ENCODE results near the gene THAP8. TPM values are rescaled to one million over a fixed set of nuclear protein-coding genes. Genes with fewer than 3 reads are reported as not detected.

THAP8 gene
- total and polyA plus RNA-seq, 2 of the 4 experiments (the other 2 are of a cell fraction), result 1.8 to 5.9 TPM

DNA sequence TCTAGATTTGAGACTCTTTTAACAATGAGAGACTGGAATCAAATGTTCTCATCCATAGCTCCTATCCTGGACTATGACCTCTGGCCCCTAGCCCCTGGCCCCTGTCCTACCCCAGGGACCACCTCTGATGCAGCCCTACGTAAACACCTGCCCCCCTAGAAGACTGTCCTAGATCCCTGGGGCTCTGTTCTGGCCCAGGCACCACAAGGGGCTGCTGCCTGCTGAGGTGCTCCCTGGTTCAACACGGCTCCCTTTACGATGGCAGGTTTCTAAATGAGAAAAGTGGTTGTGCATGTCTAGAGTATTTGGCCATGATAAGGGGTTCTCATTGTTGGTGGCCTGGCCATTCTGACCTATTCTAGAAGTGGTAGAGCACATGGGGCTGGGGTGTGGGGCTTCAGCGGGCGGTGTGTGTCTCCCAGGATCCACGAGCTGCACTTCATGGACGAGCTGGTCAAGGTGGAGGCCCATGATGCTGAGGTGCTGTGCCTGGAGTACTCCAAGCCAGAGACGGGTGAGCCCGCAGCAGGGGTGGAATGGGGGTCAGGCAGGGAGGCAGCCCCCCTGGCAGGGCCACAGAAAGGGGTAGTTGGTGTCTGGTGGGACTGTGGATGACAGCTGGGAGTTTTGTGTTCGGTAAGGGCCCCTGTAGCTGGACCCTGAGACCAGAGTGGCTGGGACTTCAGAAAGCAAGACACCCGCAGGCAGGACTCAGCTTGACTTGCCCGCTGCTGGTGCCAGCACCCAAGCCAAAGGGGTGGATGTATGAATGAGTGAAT is 30.3 kb upstream of the THAP8 start:
- Histone ChIP-seq H3K4me1 (ENCODE audit: control insufficient read depth, insufficient read depth, low read length) (no peaks in the 10 kb centered on the region), H2BK20ac (ENCODE audit: low read depth, low read length) (no peak overlapping the region), H2BK15ac (ENCODE audit: low read depth, low read length) (no peak overlapping the region), H4K91ac (ENCODE audit: insufficient read depth, low read depth, low read length) (no peak overlapping the region), H3K4ac (ENCODE audit: low read depth, low read length) (no peak overlapping the region), H3K27me3 (ENCODE audit: control insufficient read depth, insufficient read depth, low read length) (no peaks in the 10 kb centered on the region), H3K18ac (ENCODE audit: low read depth, low read length) (no peak overlapping the region), H2BK5ac (ENCODE audit: low read depth, low read length, poor library complexity, severe bottlenecking) (no peak overlapping the region), H3K4me3 (ENCODE audit: insufficient read depth, low read depth, low read length) (no peak overlapping the region), H3K9ac (ENCODE audit: low read depth, low read length) (no peak overlapping the region), H2BK120ac (ENCODE audit: low read depth, low read length) (no peak overlapping the region), H2AFZ (replicated peaks; ENCODE audit: low read length, poor library complexity) (no peak overlapping the region), H3K79me1 (ENCODE audit: low read depth in 1 of 2, low read length in 2 of 2) (peaks cover 0 to 6% of the 10 kb centered on the region in 2 experiments; a peak in 2 of 4 replicates), H3K9me3 (ENCODE audit: control insufficient read depth, insufficient read depth, low read length) (no peaks in the 10 kb centered on the region), H3K36me3 (ENCODE audit: control insufficient read depth, insufficient read depth, low read length) (peaks cover 21% of the 10 kb centered on the region), H4K20me1 (ENCODE audit: insufficient read depth, low read length) (no peaks in the 10 kb centered on the region), H3K14ac (replicated peaks; ENCODE audit: low read depth, low read length) (no peak overlapping the region), H3K56ac (ENCODE audit: extremely low read depth, insufficient read depth, low read length) (no peak overlapping the region), H2AK5ac (ENCODE audit: low read depth, low read length) (no peak overlapping the region), H3K23ac (ENCODE audit: low read depth, low read length) (no peak overlapping the region), H3K4me2 (ENCODE audit: low read depth, low read length) (no peak overlapping the region), H4K8ac (ENCODE audit: low read depth in 2 of 2, low read length in 2 of 2) (no peak overlapping the region), H4K5ac (ENCODE audit: low read depth, low read length) (no peak overlapping the region), H3K27ac (ENCODE audit: insufficient read depth, low read length) (no peak overlapping the region), H3K9me1 (ENCODE audit: insufficient read depth, low read length) (peaks cover 6% of the 10 kb centered on the region; the same call in 1 of the 2 replicates), H2AK9ac (replicated peaks; ENCODE audit: low read depth, low read length, poor library complexity) (no peak overlapping the region)
- in situ Hi-C loops (cut with MboI; ENCODE audit: low sequenced_read_pairs) (no loop called here), dilution Hi-C loops (cut with HindIII; ENCODE audit: low sequenced_read_pairs, unreplicated experiment) (no loop called here), intact Hi-C loops (cut with micrococcal nuclease) (no loop called here)
- CTCF ChIA-PET, result no interaction called here
- POLR2A ChIA-PET (ENCODE audit: unreplicated experiment), result no interaction called here
- TF ChIP-seq BHLHE40 (IDR thresholded peaks at IDR 0.05; ENCODE audit: low read depth, low read length) (no peak), SMC3 (IDR thresholded peaks at IDR 0.05; ENCODE audit: low read depth, low read length) (no peak), RFX5 (IDR thresholded peaks at IDR 0.05; ENCODE audit: low read depth, low read length) (no peak), MXI1 (IDR thresholded peaks at IDR 0.05; ENCODE audit: borderline replicate concordance, low read depth, low read length) (no peak), MAZ (IDR thresholded peaks at IDR 0.05; ENCODE audit: borderline replicate concordance, low read depth, low read length) (no peak), RCOR1 (IDR thresholded peaks at IDR 0.05; ENCODE audit: insufficient replicate concordance, low read length) (no peak), POLR2A (IDR thresholded peaks at IDR 0.05; ENCODE audit: low read depth, low read length) (no peak), RAD21 (IDR thresholded peaks at IDR 0.05; ENCODE audit: low read length) (no peak), NFE2L2 (IDR thresholded peaks at IDR 0.05; ENCODE audit: low read depth, low read length) (no peak), FOS (IDR thresholded peaks at IDR 0.05; ENCODE audit: low read depth, low read length) (no peak), MAFK (IDR thresholded peaks at IDR 0.05; ENCODE audit: low read depth, low read length) (no peak), CHD1 (IDR thresholded peaks at IDR 0.05; ENCODE audit: low read depth, low read length) (no peak), CEBPB (IDR thresholded peaks at IDR 0.05; ENCODE audit: low read depth, low read length) (no peak)
- TF ChIP-seq, protein P1, sequence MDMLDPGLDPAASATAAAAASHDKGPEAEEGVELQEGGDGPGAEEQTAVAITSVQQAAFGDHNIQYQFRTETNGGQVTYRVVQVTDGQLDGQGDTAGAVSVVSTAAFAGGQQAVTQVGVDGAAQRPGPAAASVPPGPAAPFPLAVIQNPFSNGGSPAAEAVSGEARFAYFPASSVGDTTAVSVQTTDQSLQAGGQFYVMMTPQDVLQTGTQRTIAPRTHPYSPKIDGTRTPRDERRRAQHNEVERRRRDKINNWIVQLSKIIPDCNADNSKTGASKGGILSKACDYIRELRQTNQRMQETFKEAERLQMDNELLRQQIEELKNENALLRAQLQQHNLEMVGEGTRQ (IDR thresholded peaks at IDR 0.05; ENCODE audit: low read depth, low read length), result no peak
- TF ChIP-seq, protein P2, sequence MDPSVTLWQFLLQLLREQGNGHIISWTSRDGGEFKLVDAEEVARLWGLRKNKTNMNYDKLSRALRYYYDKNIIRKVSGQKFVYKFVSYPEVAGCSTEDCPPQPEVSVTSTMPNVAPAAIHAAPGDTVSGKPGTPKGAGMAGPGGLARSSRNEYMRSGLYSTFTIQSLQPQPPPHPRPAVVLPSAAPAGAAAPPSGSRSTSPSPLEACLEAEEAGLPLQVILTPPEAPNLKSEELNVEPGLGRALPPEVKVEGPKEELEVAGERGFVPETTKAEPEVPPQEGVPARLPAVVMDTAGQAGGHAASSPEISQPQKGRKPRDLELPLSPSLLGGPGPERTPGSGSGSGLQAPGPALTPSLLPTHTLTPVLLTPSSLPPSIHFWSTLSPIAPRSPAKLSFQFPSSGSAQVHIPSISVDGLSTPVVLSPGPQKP (IDR thresholded peaks at IDR 0.05; ENCODE audit: borderline replicate concordance, low read depth, low read length), result no peak
- TF ChIP-seq, protein P3, sequence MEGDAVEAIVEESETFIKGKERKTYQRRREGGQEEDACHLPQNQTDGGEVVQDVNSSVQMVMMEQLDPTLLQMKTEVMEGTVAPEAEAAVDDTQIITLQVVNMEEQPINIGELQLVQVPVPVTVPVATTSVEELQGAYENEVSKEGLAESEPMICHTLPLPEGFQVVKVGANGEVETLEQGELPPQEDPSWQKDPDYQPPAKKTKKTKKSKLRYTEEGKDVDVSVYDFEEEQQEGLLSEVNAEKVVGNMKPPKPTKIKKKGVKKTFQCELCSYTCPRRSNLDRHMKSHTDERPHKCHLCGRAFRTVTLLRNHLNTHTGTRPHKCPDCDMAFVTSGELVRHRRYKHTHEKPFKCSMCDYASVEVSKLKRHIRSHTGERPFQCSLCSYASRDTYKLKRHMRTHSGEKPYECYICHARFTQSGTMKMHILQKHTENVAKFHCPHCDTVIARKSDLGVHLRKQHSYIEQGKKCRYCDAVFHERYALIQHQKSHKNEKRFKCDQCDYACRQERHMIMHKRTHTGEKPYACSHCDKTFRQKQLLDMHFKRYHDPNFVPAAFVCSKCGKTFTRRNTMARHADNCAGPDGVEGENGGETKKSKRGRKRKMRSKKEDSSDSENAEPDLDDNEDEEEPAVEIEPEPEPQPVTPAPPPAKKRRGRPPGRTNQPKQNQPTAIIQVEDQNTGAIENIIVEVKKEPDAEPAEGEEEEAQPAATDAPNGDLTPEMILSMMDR (conservative IDR thresholded peaks at IDR 0.05; ENCODE audit: low read depth, low read length), result no peak
- ATAC-seq (ENCODE audit: low read depth) (no peak), DNase-seq (no peak)
- whole genome bisulfite sequencing, 2 experiments (ENCODE audit: extremely low coverage in 2 of 2, insufficient read length in 1 of 2), result 92% methylated on average over 5 of the region's 12 CpGs; no CpG with 5 or more reads in 1 of the 2 experiments
- no TSS peak for BruUV-seq (replicated peaks)
